ENCODE measurements around the gene UNC5B.

DNA sequence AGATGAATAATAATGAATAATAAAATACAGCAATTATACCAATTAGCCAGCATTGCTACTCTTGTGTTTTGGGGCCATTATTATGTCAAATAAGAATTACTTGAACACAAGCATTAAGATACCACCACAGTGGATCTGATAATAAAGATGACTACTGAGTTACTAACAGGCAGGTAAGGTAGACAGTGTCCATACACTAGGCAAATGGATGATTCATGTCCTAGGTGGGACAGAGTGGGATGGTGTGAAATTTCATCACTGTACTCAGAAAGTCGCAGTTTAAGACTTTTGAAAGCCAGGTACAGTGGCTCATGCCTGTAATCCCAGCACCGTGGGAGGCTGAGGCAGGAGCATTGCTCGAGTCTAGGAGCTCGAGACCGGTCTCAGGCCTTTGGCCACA, 8.7 kb upstream of the UNC5B start:
- TF ChIP-seq CTCF (IDR thresholded peaks at IDR 0.05) (no peak), POLR2A (IDR thresholded peaks at IDR 0.05) (no peak), EP300 (IDR thresholded peaks at IDR 0.05) (no peak)

Measured in tibial nerve (tissue), 4 donors.